Osteocyte (in vitro differentiated cells): ENCODE data around the gene TACC2. TPM values are rescaled to one million over a fixed set of nuclear protein-coding genes. Genes with fewer than 3 reads are reported as not detected.

Experiments
- DNase-seq: peaks from one replicate; pipeline ENCODE4 v3.0.0; 2021; ENCODE audit warnings: mixed read lengths; ENCODE audit not compliant: unreplicated experiment; ENCODE audit errors: extremely low spot score
- H3K27ac Mint-ChIP-seq: one replicate; pipeline ENCODE4 v1.8.0; 2021; ENCODE audit warnings: mild to moderate bottlenecking, mixed read lengths; ENCODE audit not compliant: unreplicated experiment
- H3K27me3 Mint-ChIP-seq: one replicate; pipeline ENCODE4 v1.8.0; 2021; ENCODE audit warnings: mixed read lengths; ENCODE audit not compliant: unreplicated experiment
- H3K36me3 Mint-ChIP-seq: one replicate; pipeline ENCODE4 v1.8.0; 2021; ENCODE audit warnings: mixed read lengths; ENCODE audit not compliant: unreplicated experiment
- H3K4me1 Mint-ChIP-seq: one replicate; pipeline ENCODE4 v1.8.0; 2021; ENCODE audit warnings: mixed read lengths; ENCODE audit not compliant: unreplicated experiment
- H3K4me3 Mint-ChIP-seq: one replicate; pipeline ENCODE4 v1.8.0; 2021; ENCODE audit warnings: mild to moderate bottlenecking, moderate library complexity, mixed read lengths; ENCODE audit not compliant: unreplicated experiment
- H3K9me3 Mint-ChIP-seq: one replicate; pipeline ENCODE4 v1.8.0; 2021; ENCODE audit warnings: mixed read lengths; ENCODE audit not compliant: unreplicated experiment
- CTCF ChIP-seq: fragments of 200-600 bp; sonication (generic); IDR thresholded peaks from 2 replicates; pipeline ENCODE4 v1.5.0; 2021; ENCODE audit warnings: antibody characterized with exemption, mild to moderate bottlenecking, moderate library complexity
- total RNA-seq: library from RNA; stranded (reverse); gene quantifications from 2 replicates; pipeline ENCODE4 v1.2.1, GENCODE V29; 2021

TACC2 gene
- total RNA-seq, 1 donor from 2014 or later: 64.2 TPM

- Mint-ChIP-seq H3K4me1 (peaks cover 50% of the 10 kb centered on the region), H3K27ac (peak overlapping the region; percentile 95), H3K27me3 (no peaks in the 10 kb centered on the region), H3K4me3 (peak overlapping the region; percentile 83), H3K36me3 (no peaks in the 10 kb centered on the region), H3K9me3 (no peaks in the 10 kb centered on the region)
- peak; percentile 96 for DNase-seq
- peak; percentile 59 for TF ChIP-seq CTCF
Observed at GRCh38 chr10:122112625-122113160, 123.7 kb downstream of the TACC2 start.

- Mint-ChIP-seq H3K9me3 (no peaks in the 10 kb centered on the region), H3K27me3 (no peaks in the 10 kb centered on the region), H3K4me1 (peaks cover 55% of the 10 kb centered on the region), H3K4me3 (peak overlapping the region; percentile 83), H3K36me3 (no peaks in the 10 kb centered on the region), H3K27ac (peak overlapping the region; percentile 95)
- TF ChIP-seq CTCF: peak; percentile 57
- DNase-seq: peak; percentile 90
Observed at GRCh38 chr10:122113161-122113944, 124.4 kb downstream of the TACC2 start.

- H3K27me3 Mint-ChIP-seq: no peaks in the 10 kb centered on the region
- no peak for DNase-seq
- H3K36me3 Mint-ChIP-seq: no peaks in the 10 kb centered on the region
- no peaks in the 10 kb centered on the region for H3K9me3 Mint-ChIP-seq
- TF ChIP-seq CTCF: no peak
- H3K27ac Mint-ChIP-seq: peak overlapping the region; percentile 95
- H3K4me1 Mint-ChIP-seq: peaks cover 63% of the 10 kb centered on the region
- peak overlapping the region; percentile 83 for H3K4me3 Mint-ChIP-seq
Observed at GRCh38 chr10:122113945-122114747, 125.2 kb downstream of the TACC2 start.

GRCh38 chr10:122115874-122116273, 126.9 kb downstream of the TACC2 start:
- H3K27ac Mint-ChIP-seq: peak overlapping the region; percentile 95
- no peaks in the 10 kb centered on the region for H3K36me3 Mint-ChIP-seq
- peak overlapping the region; percentile 83 for H3K4me3 Mint-ChIP-seq
- H3K9me3 Mint-ChIP-seq: no peaks in the 10 kb centered on the region
- no peaks in the 10 kb centered on the region for H3K27me3 Mint-ChIP-seq
- peaks cover 80% of the 10 kb centered on the region for H3K4me1 Mint-ChIP-seq
- no peak for DNase-seq
- no peak for TF ChIP-seq CTCF

GRCh38 chr10:122116331-122116730, 127.4 kb downstream of the TACC2 start:
- Mint-ChIP-seq H3K4me3 (no peak overlapping the region), H3K4me1 (peaks cover 80% of the 10 kb centered on the region), H3K36me3 (no peaks in the 10 kb centered on the region), H3K9me3 (no peaks in the 10 kb centered on the region), H3K27me3 (no peaks in the 10 kb centered on the region), H3K27ac (peak overlapping the region; percentile 28)
- no peak for DNase-seq
- no peak for TF ChIP-seq CTCF
